HG03280 (cell line): ENCODE measurements around the gene OR8B2.
"Not testable (repeated sequence)": the region's sequence is repeated elsewhere in the genome, so short reads cannot be mapped to it uniquely, and the experiment has no call there.

Source experiments
- ATAC-seq: cut with Tn5 transposase; IDR thresholded peaks from one replicate; pipeline ENCODE4 v1.9.1; 2021; ENCODE audit warnings: mild to moderate bottlenecking, moderate library complexity; ENCODE audit not compliant: unreplicated experiment

Gene OR8B2, protein sequence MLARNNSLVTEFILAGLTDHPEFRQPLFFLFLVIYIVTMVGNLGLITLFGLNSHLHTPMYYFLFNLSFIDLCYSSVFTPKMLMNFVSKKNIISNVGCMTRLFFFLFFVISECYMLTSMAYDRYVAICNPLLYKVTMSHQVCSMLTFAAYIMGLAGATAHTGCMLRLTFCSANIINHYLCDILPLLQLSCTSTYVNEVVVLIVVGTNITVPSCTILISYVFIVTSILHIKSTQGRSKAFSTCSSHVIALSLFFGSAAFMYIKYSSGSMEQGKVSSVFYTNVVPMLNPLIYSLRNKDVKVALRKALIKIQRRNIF

DNA sequence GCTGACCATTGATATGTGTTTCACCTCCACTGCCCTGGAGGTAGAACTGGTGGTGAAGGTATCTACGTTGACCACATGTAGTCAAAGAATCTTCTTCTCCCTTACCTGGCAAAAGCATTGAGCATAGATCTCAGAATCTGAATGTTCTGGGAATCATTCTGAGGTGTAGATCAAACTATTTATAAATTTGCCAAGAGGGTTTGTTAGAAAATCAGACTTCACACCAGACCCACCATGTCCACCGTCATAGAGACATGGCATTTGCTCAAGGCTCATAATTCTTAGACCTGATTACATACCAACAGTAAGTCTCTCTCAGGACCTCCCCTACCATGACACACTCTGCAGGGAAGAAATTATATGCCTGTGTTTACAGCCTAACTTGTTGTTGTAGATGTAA lies at the start of gene OR8B2:
OR8B2 (minus strand) TSS at position 101 of the 400 bp plus-strand sequence. CDS start 1,156 bp downstream, outside the sequence.
- ATAC-seq = no peak

DNA sequence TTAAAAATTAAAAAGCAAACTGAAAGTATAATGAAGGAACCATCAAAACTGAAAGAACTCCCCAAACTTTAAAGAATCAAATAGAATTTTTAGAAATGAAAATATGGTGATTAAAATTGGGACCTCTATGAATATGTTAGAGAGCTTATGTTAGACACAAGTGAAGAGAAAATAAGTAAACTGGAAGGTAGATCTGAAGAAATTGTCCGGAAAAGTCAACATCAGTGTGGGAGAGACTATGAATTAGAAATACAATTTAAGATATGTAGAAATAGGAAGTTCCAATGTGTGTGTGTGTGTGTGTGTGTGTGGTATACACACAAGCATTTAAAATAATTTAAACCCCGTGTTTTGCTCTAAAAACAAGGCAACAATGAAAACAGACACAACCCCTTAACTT lies 45.3 kb upstream of the OR8B2 start:
- no peak for ATAC-seq

DNA sequence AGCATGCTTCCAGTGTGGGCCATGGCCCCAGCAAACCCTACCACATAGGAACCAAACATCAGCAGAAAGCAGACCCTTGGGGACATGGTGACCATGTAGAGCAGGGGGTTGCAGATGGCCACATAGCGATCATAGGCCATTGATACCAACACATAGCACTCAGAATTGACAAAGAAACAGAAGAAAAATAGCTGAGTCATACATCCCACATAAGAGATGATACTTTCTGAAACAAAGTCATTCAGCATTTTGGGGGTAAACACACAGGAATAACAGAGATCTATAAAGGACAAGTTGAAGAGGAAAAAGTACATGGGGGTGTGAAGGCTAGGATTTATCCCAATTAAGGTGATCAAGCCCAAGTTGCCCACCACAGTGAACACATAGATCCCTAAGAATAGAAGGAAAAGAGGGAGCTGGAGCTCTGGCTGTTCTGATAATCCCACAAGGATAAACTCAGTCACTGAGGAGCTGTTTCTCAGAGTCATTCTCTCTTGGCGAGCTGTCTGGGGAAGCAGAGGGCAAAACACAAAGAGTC lies 40.2 kb upstream of the OR8B2 start, which contains the start of gene OR8B4:
OR8B4 (minus strand) TSS at position 488 of the 538 bp plus-strand sequence; CDS start at position 488, 0 bp downstream.
- ATAC-seq = no peak

DNA sequence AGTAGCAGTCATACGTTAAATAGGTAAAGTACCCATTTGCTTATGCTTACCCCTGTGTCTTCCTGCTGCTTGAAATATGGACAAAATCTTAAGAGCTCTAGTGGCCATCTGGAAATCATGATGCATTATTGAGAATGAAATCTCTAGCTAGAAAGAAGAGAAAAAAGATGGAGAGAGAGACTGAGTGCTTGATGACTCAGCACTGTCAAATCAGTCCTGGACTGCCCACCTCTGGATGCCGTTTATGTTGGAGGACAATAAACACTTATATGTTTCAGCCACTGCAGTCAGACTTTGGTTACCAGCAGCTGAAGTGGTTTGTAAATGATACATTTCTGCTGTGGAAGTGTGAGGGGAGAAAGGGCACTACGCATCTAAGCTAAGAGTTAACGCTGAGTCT lies 36.7 kb upstream of the OR8B2 start:
- ATAC-seq = no peak

DNA sequence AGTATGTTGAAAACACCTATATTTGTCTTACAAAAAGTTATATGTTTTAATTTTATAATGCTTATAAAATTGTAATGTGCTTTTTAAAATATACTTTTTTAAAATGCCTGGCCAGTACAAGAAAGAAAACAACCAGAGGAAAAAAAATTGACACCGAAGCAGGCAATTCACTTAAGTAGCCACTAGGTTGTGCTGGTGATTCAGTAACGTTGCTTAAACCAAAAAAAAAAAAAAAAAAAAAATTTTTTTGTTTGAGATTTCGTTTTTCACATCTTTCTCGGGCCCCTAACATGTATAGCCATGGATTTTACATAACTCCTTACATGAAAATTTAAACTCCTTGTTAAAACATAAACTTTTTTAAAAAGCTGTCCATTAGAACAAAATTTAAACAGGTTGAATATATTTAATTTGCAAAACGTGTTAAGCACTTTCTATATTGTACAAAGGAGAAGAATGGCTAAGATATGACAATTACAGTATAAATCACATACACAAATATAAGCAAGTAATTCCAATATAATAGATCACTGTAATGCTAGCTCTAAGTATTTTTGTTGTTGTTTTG lies 31.1 kb upstream of the OR8B2 start:
- no peak for ATAC-seq

DNA sequence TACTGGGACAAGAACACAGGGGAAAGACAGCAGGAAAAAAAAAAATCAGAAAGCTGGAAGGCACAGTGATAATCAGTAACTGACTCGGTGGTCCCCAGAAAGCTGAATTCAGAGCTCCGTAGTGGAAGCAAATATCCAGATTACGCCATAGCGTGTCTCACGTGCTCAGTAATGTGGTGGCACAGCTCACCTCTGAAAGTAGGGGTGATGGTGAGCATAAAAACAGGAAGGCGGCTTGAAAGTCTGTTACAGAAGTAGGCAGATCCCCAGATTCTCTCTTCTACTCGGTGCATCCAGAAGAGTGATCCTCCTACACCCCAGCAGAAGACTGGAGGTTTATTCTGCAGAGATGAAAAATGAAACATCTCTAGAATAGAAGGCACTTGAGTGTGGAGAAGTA lies 25.6 kb upstream of the OR8B2 start:
- ATAC-seq = no peak

DNA sequence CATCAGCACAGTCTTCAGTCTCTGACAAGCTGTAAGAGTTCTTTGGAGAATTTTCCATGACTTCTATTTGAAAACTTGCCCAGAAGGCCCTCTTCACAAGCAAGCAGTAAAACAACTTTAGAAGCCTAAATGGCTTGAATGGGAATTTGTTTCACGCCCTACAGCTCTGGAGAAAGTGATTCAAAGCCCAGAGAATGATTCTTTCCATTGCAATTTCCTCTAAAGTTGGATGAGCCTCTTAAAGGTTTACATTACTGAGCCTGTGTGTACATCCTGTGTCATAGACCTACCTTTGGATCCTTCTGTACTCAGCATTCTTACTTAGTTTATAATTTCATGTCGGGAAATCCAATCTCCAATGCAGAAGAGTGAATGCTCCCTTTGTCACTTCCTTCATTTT lies 21.3 kb upstream of the OR8B2 start:
- ATAC-seq = no peak

DNA sequence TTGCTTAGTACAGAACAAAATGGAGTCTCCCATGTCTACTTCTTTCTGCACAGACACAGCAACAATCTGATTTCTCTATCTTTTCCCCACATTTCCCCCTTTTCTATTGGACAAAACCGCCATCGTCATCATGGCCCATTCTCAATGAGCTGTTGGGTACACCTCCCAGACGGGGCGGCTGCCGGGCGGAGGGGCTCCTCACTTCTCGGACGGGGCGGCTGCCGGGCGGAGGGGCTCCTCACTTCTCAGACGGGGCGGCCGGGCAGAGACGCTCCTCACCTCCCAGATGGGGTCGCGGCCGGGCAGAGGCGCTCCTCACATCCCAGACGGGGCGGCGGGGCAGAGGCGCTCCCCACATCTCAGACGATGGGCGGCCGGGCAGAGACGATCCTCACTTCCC lies 18.9 kb upstream of the OR8B2 start:
- ATAC-seq = not testable (repeated sequence)

DNA sequence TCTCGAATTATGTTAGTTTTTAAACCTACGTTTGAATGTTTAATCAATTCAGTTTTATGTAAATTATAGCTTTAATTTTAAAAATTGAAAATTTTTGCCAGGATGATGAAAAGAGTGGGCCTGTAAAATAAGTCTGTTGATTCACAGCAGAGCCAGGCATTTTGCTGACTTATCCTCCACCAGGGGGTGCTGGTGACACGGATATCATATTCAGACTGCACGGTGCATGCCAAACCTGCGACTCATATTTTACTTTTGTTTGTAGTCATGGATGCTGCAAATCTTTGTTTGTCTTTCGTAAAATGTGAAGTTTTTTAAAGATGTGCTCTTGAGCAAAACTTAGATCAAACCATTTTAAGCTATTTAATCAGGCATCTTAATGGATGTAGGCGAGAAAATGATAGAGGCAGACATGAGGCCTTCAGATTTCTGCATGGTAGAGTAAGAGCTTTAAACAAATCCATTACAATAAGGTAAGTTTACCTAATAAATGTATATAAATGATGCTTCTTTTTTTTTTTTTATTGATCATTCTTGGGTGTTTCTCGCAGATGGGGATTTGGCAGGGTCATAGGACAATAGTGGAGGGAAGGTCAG lies 18.1 kb upstream of the OR8B2 start:
- peak; percentile 89 for ATAC-seq

DNA sequence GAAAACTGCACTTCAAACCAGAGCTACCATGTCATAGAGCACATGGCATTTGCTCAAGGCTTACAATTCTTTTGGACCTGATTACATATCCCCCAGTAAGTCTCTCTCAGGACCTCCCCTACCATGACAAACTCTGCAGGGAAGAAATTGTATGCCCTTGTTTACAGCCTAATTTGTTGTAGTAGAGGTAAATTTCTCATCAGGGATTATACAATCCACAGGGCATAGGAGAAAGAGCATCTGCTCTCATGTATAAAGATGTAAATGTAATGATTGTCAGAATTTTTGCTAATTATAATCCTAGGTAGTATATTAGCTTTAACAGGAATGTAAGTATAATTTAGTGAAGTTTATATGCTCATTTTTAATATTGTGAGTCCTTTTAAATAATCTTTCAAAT lies 14.6 kb upstream of the OR8B2 start, which contains the start of gene OR8B3:
OR8B3 (minus strand) TSS at position 101 of the 400 bp plus-strand sequence. CDS start 1,673 bp downstream, outside the sequence.
- ATAC-seq = no peak

DNA sequence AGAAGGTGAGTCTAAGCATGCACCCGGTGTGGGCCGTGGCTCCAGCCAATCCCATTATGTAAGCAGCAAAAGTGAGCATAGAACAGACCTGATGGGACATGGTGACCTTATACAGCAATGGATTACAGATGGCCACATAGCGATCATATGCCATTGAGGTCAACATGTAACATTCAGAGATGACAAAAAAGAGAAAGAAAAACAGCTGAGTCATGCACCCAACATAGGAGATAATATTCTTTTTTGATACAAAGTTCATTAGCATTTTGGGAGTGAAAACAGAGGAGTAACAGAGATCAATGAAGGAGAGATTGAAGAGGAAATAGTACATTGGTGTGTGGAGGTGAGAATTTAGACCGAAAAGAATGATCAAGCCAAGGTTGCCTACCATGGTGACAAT lies 12.5 kb upstream of the OR8B2 start:
- ATAC-seq = not testable (repeated sequence)

DNA sequence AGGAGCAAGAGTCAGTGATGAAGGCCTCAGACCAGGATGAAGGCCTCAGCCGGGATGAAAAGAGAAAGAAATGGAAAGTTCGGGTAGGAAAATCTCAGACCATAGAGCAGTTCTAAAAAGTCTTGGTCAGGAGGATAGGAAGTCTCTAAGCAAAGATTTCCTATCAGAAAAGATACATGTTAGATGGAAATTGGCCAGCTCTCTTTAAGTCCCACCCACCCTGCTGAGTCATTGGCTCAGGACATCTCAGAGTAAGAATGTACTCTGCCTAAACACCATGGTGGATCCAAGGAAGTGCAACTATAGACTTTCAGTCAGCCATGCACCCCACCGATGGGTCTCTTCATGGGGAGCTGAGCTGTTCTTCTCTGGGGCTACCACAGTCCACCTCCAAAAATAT lies 10.1 kb upstream of the OR8B2 start:
- no peak for ATAC-seq

DNA sequence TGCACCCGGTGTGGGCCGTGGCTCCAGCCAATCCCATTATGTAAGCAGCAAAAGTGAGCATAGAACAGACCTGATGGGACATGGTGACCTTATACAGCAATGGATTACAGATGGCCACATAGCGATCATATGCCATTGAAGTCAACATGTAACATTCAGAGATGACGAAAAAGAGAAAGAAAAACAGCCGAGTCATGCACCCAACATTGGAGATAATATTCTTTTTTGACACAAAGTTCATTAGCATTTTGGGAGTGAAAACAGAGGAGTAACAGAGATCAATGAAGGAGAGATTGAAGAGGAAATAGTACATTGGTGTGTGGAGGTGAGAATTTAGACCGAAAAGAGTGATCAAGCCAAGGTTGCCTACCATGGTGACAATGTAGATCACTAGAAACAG lies 1.4 kb downstream of the OR8B2 start:
- ATAC-seq = not testable (repeated sequence)

DNA sequence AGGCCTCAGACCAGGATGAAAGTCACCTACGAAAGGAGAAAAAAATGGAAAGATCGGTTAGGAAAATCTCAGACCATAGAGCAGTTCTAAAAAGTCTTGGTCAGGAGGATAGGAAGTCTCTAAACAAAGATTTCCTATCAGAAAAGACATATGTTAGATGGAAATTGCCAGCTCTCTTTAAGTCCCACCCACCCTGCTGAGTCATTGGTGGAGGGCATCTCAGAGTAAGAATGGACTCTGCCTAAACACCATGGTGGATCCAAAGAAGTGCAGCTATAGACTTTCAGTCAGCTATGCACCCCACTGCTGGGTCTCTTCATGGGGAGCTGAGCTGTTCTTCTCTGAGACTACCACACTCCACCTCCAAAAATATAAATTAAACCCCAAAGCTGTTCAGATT lies 3.7 kb downstream of the OR8B2 start:
- no peak for ATAC-seq

DNA sequence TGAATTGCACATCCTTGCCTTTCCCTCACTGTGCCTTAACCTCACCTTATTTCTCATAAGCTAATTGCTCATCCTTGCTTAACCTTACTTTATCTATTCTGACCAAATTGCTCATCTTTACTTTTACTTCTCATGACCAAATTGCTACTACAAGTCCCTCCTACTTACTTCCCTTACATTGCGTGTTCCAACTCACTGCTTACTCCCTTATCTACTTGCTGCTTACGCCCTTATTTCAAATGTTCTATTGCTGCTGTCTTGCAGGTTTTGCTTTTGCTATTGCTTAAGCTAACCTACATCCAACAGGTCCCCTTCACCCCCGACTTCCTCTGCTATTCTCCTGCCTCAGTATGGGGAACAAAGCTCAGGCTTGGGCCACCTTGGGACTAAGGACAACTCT lies 8.0 kb downstream of the OR8B2 start:
- no peak for ATAC-seq

DNA sequence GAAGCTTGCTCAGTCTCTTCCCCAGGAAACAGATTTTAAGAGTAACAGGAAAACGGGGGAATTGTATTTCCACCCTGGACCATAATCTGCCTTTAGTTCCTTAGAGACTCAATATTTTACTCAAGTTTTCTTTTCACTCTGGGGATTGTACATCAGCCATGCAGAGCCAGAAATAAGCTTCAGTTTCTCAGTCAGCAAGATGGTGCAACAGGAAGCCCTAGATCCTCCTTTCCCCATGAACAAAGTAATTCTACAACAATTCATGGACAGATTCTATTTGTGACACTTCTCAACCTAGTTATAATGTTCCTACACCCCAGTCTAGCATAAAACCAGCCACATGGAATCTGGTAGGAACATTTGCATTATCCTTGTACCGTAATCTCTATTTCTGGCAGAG lies 24.7 kb downstream of the OR8B2 start:
- no peak for ATAC-seq

DNA sequence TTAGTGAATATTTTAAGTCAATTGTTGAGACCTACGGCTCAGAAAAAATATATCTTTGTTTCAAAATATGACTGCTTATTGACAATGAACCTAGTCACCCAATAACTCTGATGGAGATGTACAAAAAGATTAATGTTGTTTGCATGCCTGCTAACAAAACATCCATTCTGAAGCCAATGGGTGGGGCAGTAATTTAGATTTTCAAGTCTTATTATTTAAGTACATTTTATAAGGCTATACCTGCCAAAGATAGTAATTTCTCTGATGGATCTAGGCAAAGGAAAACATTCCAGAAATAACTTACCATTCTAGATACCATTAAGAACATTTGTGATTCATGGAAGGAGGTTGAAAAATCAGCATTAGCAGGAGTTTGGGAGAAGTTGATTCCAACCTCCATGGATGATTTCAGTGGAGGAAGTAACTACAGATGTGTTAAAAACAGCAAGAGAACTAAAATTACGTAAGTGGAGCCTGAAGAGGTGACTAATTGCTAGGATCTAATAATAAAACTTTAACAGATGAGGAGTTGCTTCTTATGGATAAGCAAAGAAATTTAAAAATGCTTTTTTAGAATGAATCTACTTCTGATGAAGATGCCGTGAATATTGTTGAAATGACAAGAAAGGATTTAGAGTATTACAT lies 37.9 kb downstream of the OR8B2 start:
- no peak for ATAC-seq

DNA sequence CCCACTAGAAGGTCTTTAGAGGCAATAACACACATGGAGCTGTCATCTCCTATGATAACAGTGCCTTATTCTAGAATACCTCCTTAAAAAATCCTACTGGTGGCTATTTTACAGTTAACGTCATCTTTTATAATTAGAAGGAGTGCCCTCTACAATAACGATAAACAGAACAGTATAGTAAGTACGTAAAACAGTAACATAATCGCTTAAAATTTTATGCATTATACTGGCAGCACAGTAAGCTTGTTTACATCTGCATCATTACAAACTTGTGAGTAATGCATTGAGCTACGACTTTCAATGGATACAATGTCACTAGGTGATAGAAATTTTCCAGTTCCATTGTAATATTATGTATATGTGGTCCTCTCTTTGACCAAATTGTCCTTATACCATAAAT lies 40.0 kb downstream of the OR8B2 start:
- no peak for ATAC-seq

DNA sequence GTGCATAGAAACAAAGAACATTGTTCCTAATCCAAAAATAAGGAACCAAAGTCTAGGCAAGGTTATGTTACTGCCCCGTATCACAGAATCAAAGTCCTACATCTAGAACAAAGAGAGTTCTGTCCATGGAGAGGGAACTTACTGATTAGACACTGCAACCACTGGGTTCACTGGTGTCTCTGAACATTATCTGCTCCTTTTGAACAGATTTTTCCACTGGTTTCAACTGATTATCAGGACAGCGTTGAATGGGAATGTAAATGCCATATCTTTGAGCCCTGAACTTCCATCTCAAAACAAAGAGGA lies 44.2 kb downstream of the OR8B2 start:
- ATAC-seq = no peak

DNA sequence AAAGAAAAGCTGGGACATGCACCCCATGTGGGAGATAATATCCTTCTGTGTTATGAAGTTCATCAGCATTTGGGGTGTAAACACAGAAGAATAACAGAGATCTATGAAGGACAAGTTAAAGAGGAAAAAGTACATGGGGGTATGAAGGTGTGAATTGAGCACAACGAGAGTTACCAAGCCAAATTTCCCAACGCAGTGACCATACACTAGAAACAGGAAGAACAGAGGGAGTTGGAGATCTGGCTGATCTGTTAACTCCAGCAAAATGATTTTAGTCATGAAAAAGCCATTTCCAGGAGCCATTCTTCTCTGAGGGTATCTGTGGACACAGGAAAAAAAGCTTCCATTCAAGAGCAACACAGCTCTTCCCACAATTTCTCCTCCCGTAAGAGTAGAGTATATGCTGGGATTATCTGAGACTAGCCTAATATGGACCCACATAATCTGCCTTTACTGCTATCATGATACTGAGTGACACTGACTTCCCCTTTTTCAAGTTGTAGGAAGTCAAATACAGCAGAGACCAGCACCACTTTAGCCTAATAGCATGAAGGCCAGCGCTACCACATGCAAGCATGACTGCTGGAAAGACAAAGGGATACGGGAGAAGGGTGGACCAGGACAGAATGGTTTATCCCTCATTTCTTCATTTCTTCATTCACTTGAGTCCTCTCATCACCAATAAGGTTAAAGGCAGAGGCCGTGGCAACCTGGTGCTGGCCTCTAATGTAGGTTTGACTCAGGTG lies 44.7 kb downstream of the OR8B2 start:
- no peak for ATAC-seq
